Spleen (tissue), 7 donors: ENCODE measurements around the gene MBTPS1.

Experiments used
- CTCF ChIP-seq, 11 experiments: fragments of 200-600 bp in 7 of 11; fragments of 450-650 bp in 4 of 11; sonication (generic) in 4 of 11; IDR thresholded peaks in 8 of 11; conservative IDR thresholded peaks in 3 of 11; 1 replicate in 7 of 11; 2 replicates in 4 of 11; pipeline versions ENCODE4 v1.4.0 to v1.8.0; 2016 to 2021; ENCODE audit warnings: antibody characterized with exemption in 11 of 11, inconsistent platforms in 4 of 11, mild to moderate bottlenecking in 1 of 11
- POLR2A ChIP-seq, 3 donors: fragments of 450-650 bp; IDR thresholded peaks; one replicate each; pipeline ENCODE4 v1.5.1; 2017; ENCODE audit warnings: antibody characterized with exemption in 3 of 3, mild to moderate bottlenecking in 1 of 3
- donor health status: DM: no; HTN: no; CAD: no; lungs with moderate emphysema.
- donor health status: DM: no; HTN: no; CAD: no.
- donor health status: DM: no; HTN: no; CAD: no.

GRCh38 chr16:84082110-84082509 is 34.6 kb downstream of the MBTPS1 start:
- TF ChIP-seq CTCF (IDR thresholded peaks at IDR 0.05 in 8 of 11, conservative IDR thresholded peaks at IDR 0.05 in 3 of 11) (no peak), POLR2A (IDR thresholded peaks at IDR 0.05) (no peak)
